Fibroblast of villous mesenchyme (primary cell): ENCODE data around the gene VAMP5. TPM values are rescaled to one million over a fixed set of nuclear protein-coding genes. Genes with fewer than 3 reads are reported as not detected.
"Not testable (repeated sequence)": the region's sequence is repeated elsewhere in the genome, so short reads cannot be mapped to it uniquely, and the experiment has no call there.

ENCODE experiments used
- DNase-seq: peaks from one replicate; pipeline ENCODE4 v3.0.0-alpha.2; 2010; ENCODE audit warnings: low read depth
- H3K4me3 ChIP-seq: 2 replicates; pipeline ENCODE4 v1.5.1; 2011; ENCODE audit warnings: low read depth, mild to moderate bottlenecking, low read length
- CTCF ChIP-seq: IDR thresholded peaks from 2 replicates; pipeline ENCODE4 v1.5.1; 2012; ENCODE audit warnings: low read depth, mild to moderate bottlenecking, low read length; ENCODE audit not compliant: insufficient read depth
- total RNA-seq: library from RNA; depleted of rRNA; stranded (reverse); fragments of >200 nt; gene quantifications from 2 replicates; pipeline ENCODE4 v1.2.3, GENCODE V29; 2012

Gene VAMP5
- total RNA-seq, 1 donor = 18.1 TPM

- DNase-seq = peak; percentile 83
- no peak overlapping the region for H3K4me3 ChIP-seq
- TF ChIP-seq CTCF = peak; percentile 89
Observed at GRCh38 chr2:85551698-85552678, 32.2 kb upstream of the VAMP5 start.

GRCh38 chr2:85553184-85553583 is 31.0 kb upstream of the VAMP5 start:
- no peak for TF ChIP-seq CTCF
- no peak for DNase-seq
- H3K4me3 ChIP-seq = no peak overlapping the region

GRCh38 chr2:85554980-85555612 is 29.1 kb upstream of the VAMP5 start:
- no peak overlapping the region for H3K4me3 ChIP-seq
- TF ChIP-seq CTCF = no peak
- DNase-seq = no peak

- no peak for TF ChIP-seq CTCF
- DNase-seq = no peak
- no peak overlapping the region for H3K4me3 ChIP-seq
Observed at GRCh38 chr2:85557130-85557529, 27.1 kb upstream of the VAMP5 start.

GRCh38 chr2:85558160-85558559 is 26.1 kb upstream of the VAMP5 start:
- DNase-seq = no peak
- no peak overlapping the region for H3K4me3 ChIP-seq
- no peak for TF ChIP-seq CTCF

GRCh38 chr2:85560403-85560726 is 23.9 kb upstream of the VAMP5 start:
- not testable (repeated sequence) for DNase-seq
- peak overlapping the region; percentile 72 for H3K4me3 ChIP-seq

- no peak for TF ChIP-seq CTCF
- DNase-seq = peak; percentile 24
- peak overlapping the region; percentile 72 for H3K4me3 ChIP-seq
Observed at GRCh38 chr2:85560812-85561279, 23.4 kb upstream of the VAMP5 start.
